Measurements from ENCODE around the gene BTBD9. TPM values are rescaled to one million over a fixed set of nuclear protein-coding genes. Genes with fewer than 3 reads are reported as not detected.

Gene BTBD9
- total RNA-seq, 1 donor from 2014 or later: 4.5 TPM

GRCh38 chr6:38284802-38285394 lies 354.8 kb downstream of the BTBD9 start:
- FAIRE-seq (no peak), DNase-seq (ENCODE audit: low read depth) (no peak)
- no peak for TF ChIP-seq CTCF (IDR thresholded peaks at IDR 0.05; ENCODE audit: insufficient read depth, low read length, severe bottlenecking)
- Histone ChIP-seq H3K36me3 (ENCODE audit: control insufficient read depth, insufficient read depth, low read length) (no peaks in the 10 kb centered on the region), H3K4me3 (ENCODE audit: low read depth, low read length) (no peak overlapping the region), H3K27me3 (ENCODE audit: control insufficient read depth, insufficient read depth, low read length) (no peaks in the 10 kb centered on the region)

- DNase-seq (ENCODE audit: low read depth): peak; percentile 80
- H3K27me3 ChIP-seq (ENCODE audit: control insufficient read depth, insufficient read depth, low read length): no peaks in the 10 kb centered on the region
- H3K4me3 ChIP-seq (ENCODE audit: low read depth, low read length): no peak overlapping the region
- no peaks in the 10 kb centered on the region for H3K36me3 ChIP-seq (ENCODE audit: control insufficient read depth, insufficient read depth, low read length)
- no peak for TF ChIP-seq CTCF (IDR thresholded peaks at IDR 0.05; ENCODE audit: insufficient read depth, low read length, severe bottlenecking)
- FAIRE-seq: no peak
Measured at GRCh38 chr6:38283734-38284362, 355.9 kb downstream of the BTBD9 start.

- no peak for TF ChIP-seq CTCF (IDR thresholded peaks at IDR 0.05; ENCODE audit: insufficient read depth, low read length, severe bottlenecking)
- no peak for FAIRE-seq
- no peak overlapping the region for H3K4me3 ChIP-seq (ENCODE audit: low read depth, low read length)
- H3K36me3 ChIP-seq (ENCODE audit: control insufficient read depth, insufficient read depth, low read length): no peaks in the 10 kb centered on the region
- H3K27me3 ChIP-seq (ENCODE audit: control insufficient read depth, insufficient read depth, low read length): no peaks in the 10 kb centered on the region
- DNase-seq (ENCODE audit: low read depth): no peak
Measured at GRCh38 chr6:38282911-38283310, 356.8 kb downstream of the BTBD9 start.

- DNase-seq (ENCODE audit: low read depth): no peak
- Histone ChIP-seq H3K36me3 (ENCODE audit: control insufficient read depth, insufficient read depth, low read length) (no peaks in the 10 kb centered on the region), H3K4me3 (ENCODE audit: low read depth, low read length) (no peak overlapping the region), H3K27me3 (ENCODE audit: control insufficient read depth, insufficient read depth, low read length) (no peaks in the 10 kb centered on the region)
- no peak for TF ChIP-seq CTCF (IDR thresholded peaks at IDR 0.05; ENCODE audit: insufficient read depth, low read length, severe bottlenecking)
- FAIRE-seq: no peak
Measured at GRCh38 chr6:38281126-38281525, 358.6 kb downstream of the BTBD9 start.

GRCh38 chr6:38279963-38280588 lies 359.7 kb downstream of the BTBD9 start:
- no peak for FAIRE-seq

More at GRCh38 chr6:38279963-38280588, 359.7 kb downstream of the BTBD9 start:
- Histone ChIP-seq H3K4me3 (ENCODE audit: low read depth, low read length) (no peak overlapping the region), H3K27me3 (ENCODE audit: control insufficient read depth, insufficient read depth, low read length) (no peaks in the 10 kb centered on the region), H3K36me3 (ENCODE audit: control insufficient read depth, insufficient read depth, low read length) (no peaks in the 10 kb centered on the region)
- TF ChIP-seq CTCF (IDR thresholded peaks at IDR 0.05; ENCODE audit: insufficient read depth, low read length, severe bottlenecking): no peak
- DNase-seq (ENCODE audit: low read depth): no peak

Measured in bronchial epithelial cell (primary cell).